ENCODE results near the gene KRT77.

GRCh38 chr12:52675301-52675701, 28.0 kb downstream of the KRT77 start:
- TF ChIP-seq, protein P1, sequence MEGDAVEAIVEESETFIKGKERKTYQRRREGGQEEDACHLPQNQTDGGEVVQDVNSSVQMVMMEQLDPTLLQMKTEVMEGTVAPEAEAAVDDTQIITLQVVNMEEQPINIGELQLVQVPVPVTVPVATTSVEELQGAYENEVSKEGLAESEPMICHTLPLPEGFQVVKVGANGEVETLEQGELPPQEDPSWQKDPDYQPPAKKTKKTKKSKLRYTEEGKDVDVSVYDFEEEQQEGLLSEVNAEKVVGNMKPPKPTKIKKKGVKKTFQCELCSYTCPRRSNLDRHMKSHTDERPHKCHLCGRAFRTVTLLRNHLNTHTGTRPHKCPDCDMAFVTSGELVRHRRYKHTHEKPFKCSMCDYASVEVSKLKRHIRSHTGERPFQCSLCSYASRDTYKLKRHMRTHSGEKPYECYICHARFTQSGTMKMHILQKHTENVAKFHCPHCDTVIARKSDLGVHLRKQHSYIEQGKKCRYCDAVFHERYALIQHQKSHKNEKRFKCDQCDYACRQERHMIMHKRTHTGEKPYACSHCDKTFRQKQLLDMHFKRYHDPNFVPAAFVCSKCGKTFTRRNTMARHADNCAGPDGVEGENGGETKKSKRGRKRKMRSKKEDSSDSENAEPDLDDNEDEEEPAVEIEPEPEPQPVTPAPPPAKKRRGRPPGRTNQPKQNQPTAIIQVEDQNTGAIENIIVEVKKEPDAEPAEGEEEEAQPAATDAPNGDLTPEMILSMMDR (IDR thresholded peaks at IDR 0.05) = no peak
- TF ChIP-seq CHD2 (IDR thresholded peaks at IDR 0.05; ENCODE audit: low read length, partially characterized antibody) = no peak
- TF ChIP-seq, protein P2, sequence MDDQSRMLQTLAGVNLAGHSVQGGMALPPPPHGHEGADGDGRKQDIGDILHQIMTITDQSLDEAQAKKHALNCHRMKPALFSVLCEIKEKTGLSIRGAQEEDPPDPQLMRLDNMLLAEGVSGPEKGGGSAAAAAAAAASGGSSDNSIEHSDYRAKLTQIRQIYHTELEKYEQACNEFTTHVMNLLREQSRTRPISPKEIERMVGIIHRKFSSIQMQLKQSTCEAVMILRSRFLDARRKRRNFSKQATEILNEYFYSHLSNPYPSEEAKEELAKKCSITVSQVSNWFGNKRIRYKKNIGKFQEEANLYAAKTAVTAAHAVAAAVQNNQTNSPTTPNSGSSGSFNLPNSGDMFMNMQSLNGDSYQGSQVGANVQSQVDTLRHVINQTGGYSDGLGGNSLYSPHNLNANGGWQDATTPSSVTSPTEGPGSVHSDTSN (IDR thresholded peaks at IDR 0.05) = no peak
- no peak for TF ChIP-seq FOSL2 (IDR thresholded peaks at IDR 0.05; ENCODE audit: borderline replicate concordance, low read depth)
- no peak for TF ChIP-seq JUND (IDR thresholded peaks at IDR 0.05)
- no peak for TF ChIP-seq TEAD4 (IDR thresholded peaks at IDR 0.05; ENCODE audit: borderline replicate concordance, insufficient read depth)
- TF ChIP-seq NFIC (IDR thresholded peaks at IDR 0.05; ENCODE audit: borderline replicate concordance) = no peak
- no peak for TF ChIP-seq EP300 (IDR thresholded peaks at IDR 0.05; ENCODE audit: borderline replicate concordance in 1 of 2, low read depth in 1 of 2, low read length in 1 of 2)
- TF ChIP-seq, protein P3, sequence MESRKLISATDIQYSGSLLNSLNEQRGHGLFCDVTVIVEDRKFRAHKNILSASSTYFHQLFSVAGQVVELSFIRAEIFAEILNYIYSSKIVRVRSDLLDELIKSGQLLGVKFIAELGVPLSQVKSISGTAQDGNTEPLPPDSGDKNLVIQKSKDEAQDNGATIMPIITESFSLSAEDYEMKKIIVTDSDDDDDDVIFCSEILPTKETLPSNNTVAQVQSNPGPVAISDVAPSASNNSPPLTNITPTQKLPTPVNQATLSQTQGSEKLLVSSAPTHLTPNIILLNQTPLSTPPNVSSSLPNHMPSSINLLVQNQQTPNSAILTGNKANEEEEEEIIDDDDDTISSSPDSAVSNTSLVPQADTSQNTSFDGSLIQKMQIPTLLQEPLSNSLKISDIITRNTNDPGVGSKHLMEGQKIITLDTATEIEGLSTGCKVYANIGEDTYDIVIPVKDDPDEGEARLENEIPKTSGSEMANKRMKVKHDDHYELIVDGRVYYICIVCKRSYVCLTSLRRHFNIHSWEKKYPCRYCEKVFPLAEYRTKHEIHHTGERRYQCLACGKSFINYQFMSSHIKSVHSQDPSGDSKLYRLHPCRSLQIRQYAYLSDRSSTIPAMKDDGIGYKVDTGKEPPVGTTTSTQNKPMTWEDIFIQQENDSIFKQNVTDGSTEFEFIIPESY (IDR thresholded peaks at IDR 0.05; ENCODE audit: borderline replicate concordance, low read depth) = no peak
- TF ChIP-seq REST (IDR thresholded peaks at IDR 0.05; ENCODE audit: low read depth, low read length) = no peak
- no peak for TF ChIP-seq POLR2AphosphoS5 (IDR thresholded peaks at IDR 0.05; ENCODE audit: low read depth, low read length)
- no peak for TF ChIP-seq RFX5 (IDR thresholded peaks at IDR 0.05; ENCODE audit: low read length)
- TF ChIP-seq, protein P4, sequence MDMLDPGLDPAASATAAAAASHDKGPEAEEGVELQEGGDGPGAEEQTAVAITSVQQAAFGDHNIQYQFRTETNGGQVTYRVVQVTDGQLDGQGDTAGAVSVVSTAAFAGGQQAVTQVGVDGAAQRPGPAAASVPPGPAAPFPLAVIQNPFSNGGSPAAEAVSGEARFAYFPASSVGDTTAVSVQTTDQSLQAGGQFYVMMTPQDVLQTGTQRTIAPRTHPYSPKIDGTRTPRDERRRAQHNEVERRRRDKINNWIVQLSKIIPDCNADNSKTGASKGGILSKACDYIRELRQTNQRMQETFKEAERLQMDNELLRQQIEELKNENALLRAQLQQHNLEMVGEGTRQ (IDR thresholded peaks at IDR 0.05; ENCODE audit: borderline replicate concordance, low read depth, low read length) = no peak

All from SK-N-SH (cell line).